Mucosa of descending colon (tissue), 3 donors: ENCODE data around the gene DEDD2. TPM values are rescaled to one million over a fixed set of nuclear protein-coding genes. Genes with fewer than 3 reads are reported as not detected.

Source experiments
- ATAC-seq: fragments of 200-7000 bp; cut with Tn5 transposase; one replicate; pipeline ENCODE4 v1.9.1; 2020; ENCODE audit warnings: mild to moderate bottlenecking, moderate library complexity
- DNase-seq, 3 donors: peaks; one replicate each; pipeline ENCODE4 v3.0.0-alpha.2; 2020
- H3K36me3 ChIP-seq: fragments of 200-600 bp; one replicate; pipeline ENCODE4 v1.8.0; 2021; ENCODE audit warnings: low read depth, mild to moderate bottlenecking
- H3K4me1 ChIP-seq: fragments of 200-600 bp; one replicate; pipeline ENCODE4 v1.8.0; 2021; ENCODE audit warnings: low read depth, mild to moderate bottlenecking
- H3K4me3 ChIP-seq: fragments of 200-600 bp; one replicate; pipeline ENCODE4 v1.8.0; 2021; ENCODE audit warnings: mild to moderate bottlenecking
- H3K9me3 ChIP-seq: fragments of 200-600 bp; one replicate; pipeline ENCODE4 v1.8.0; 2021; ENCODE audit warnings: mild to moderate bottlenecking
- intact Hi-C, 2 donors: fragments of 100-400 bp; cut with DNase I in 1 of 2; cut with micrococcal nuclease in 1 of 2; formaldehyde crosslinking; loops; one replicate each; pipeline versions ENCODE4 v1.11.0 to v1.11.1; 2022; cut with DNase I, micrococcal nuclease
- total RNA-seq, 3 donors: library from RNA; stranded (reverse); fragmentation: NEBNext Ultra II Directional in 2 of 3; extraction: Animal tissue kit (Norgen Biotek cat#: 25700) in 2 of 3; gene quantifications; one replicate each; pipeline versions ENCODE4 v1.2.1 to v1.2.4, GENCODE V29; 2021 to 2023
- TF ChIP-seq, protein P1 (sequence below): fragments of 200-600 bp; IDR thresholded peaks from one replicate; pipeline ENCODE4 v1.8.0; 2022; ENCODE audit warnings: antibody characterized with exemption, mild to moderate bottlenecking
- donor health status: DM: no; HTN: no; CAD: no; lungs with moderate emphysema.
- donor health status: DM: no; HTN: no; CAD: no.
- donor health status: DM: no; HTN: yes; CAD: no.

Gene DEDD2
- total RNA-seq, 3 donors from 2014 or later, result 28.0 to 40.1 (median 35.7) TPM

DNA sequence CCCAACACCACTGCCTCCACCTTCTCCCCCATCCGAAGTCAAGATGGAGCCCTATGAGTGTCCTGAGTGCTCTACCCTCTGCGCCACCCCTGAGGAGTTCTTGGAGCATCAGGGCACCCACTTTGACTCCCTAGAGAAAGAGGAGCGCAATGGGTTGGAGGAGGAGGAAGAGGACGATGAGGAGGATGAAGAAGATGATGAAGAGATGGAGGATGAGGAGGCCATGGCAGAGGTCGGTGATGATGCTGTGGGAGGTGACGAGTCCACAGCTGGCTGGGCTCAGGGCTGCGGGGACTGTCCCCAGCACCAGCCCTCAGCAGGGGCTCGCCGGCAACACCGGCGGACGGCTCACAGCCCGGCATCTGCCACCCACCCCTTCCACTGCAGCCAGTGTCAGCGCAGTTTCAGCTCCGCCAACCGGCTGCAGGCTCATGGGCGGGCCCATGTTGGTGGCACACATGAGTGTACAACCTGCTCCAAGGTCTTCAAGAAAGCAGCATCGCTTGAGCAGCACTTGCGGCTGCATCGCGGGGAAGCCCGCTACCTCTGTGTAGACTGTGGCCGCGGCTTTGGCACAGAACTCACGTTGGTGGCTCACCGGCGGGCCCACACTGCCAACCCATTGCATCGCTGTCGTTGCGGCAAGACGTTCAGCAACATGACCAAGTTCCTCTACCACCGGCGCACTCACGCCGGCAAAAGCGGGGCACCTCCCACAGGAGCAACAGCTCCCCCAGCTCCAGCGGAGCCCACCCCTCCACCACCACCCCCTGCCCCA, 7.7 kb upstream of the DEDD2 start:
- TF ChIP-seq, protein P1, sequence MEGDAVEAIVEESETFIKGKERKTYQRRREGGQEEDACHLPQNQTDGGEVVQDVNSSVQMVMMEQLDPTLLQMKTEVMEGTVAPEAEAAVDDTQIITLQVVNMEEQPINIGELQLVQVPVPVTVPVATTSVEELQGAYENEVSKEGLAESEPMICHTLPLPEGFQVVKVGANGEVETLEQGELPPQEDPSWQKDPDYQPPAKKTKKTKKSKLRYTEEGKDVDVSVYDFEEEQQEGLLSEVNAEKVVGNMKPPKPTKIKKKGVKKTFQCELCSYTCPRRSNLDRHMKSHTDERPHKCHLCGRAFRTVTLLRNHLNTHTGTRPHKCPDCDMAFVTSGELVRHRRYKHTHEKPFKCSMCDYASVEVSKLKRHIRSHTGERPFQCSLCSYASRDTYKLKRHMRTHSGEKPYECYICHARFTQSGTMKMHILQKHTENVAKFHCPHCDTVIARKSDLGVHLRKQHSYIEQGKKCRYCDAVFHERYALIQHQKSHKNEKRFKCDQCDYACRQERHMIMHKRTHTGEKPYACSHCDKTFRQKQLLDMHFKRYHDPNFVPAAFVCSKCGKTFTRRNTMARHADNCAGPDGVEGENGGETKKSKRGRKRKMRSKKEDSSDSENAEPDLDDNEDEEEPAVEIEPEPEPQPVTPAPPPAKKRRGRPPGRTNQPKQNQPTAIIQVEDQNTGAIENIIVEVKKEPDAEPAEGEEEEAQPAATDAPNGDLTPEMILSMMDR, result no peak
- no peaks in the 10 kb centered on the region for H3K9me3 ChIP-seq
- no peaks in the 10 kb centered on the region for H3K36me3 ChIP-seq
- ATAC-seq (no peak), DNase-seq (no peak)
- intact Hi-C loops, result no loop called here
- H3K4me1 ChIP-seq, result peaks cover 8% of the 10 kb centered on the region
- no peak overlapping the region for H3K4me3 ChIP-seq

DNA sequence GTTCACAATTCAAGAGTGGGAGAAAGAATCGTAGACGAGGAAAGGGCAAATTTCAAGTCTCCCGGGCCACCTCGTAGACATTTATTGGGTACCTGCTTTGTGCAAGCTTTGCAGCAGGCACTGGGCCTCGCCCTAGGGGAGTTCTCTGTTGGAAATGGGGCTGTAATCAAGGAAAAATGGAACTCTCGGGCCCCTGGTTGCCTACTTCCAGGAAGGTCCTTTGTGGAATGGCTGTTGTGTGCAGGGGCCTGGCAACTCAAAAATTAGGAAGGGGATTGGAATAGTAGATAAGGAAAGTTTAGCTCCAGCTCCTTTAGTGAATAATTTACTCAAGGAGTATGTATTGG, 3.2 kb upstream of the DEDD2 start:
- H3K9me3 ChIP-seq, result no peaks in the 10 kb centered on the region
- ATAC-seq (no peak), DNase-seq (no peak)
- intact Hi-C loops, result no loop called here
- TF ChIP-seq, protein P1, result no peak
- H3K4me1 ChIP-seq, result peaks cover 30% of the 10 kb centered on the region
- H3K4me3 ChIP-seq, result peak overlapping the region; percentile 63
- no peaks in the 10 kb centered on the region for H3K36me3 ChIP-seq

- DNase-seq (peak; percentile 98 to 99 (median 99)), ATAC-seq (peak; percentile 88)
- H3K4me3 ChIP-seq, result peak within 1 kb of the TSS; percentile 63
- TF ChIP-seq, protein P1, result no peak
- intact Hi-C loops, result no loop called here
- H3K36me3 ChIP-seq, result no peaks in the 10 kb centered on the region
- no peaks in the 10 kb centered on the region for H3K9me3 ChIP-seq
- peaks cover 34% of the 10 kb centered on the region for H3K4me1 ChIP-seq
Measured at GRCh38 chr19:42219812-42220750, 2.6 kb upstream of the DEDD2 start, which contains the start of gene ZNF526. Gene ZNF526, plus strand, starts transcription at chr19:42220312. Its CDS starts 4,092 bp downstream, at chr19:42224404.

GRCh38 chr19:42216653-42217519, 591 bp downstream of the DEDD2 start:
- Histone ChIP-seq H3K4me1 (peaks cover 34% of the 10 kb centered on the region), H3K36me3 (no peaks in the 10 kb centered on the region), H3K9me3 (no peaks in the 10 kb centered on the region), H3K4me3 (peak overlapping the region; percentile 76)
- TF ChIP-seq, protein P1, result no peak
- peak; percentile 27 for ATAC-seq
- intact Hi-C loops, result no loop called here
- peak; percentile 53 to 75 (median 72) for DNase-seq

DNA sequence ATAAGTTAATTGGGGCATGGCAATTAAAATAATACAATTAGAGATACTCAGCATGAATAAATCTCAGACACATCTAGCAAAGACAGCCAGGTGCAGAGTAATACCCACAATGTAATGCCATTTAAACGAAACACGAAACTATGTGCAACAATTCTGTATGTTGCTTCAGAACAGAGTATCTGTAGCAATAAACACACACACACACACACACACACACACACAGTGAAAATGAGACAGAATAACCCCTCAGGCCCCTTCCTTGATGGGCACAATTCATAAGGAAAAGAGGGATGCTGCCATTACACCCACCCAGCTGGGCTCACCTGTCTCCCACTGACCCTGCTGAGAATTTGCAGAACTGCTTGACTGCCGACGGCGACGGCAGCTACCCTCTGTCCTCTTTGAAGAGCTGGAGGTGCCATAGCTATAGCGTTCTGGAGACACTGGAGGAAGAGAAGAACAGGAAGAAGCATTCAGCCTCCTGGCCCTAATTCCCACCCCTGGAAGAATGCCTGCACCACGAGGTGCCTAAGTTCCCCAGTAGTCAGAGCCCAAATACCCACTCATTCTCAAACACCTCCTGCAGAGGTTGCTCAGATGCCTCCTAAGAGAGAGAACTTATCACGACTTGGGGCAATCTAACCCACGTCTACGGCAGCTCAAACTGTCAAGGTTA, 2.5 kb downstream of the DEDD2 start:
- Histone ChIP-seq H3K4me1 (peaks cover 25% of the 10 kb centered on the region), H3K36me3 (no peaks in the 10 kb centered on the region), H3K9me3 (no peaks in the 10 kb centered on the region), H3K4me3 (no peak overlapping the region)
- DNase-seq (no peak), ATAC-seq (no peak)
- TF ChIP-seq, protein P1, result no peak
- intact Hi-C loops, result no loop called here
